ENCODE data around the gene ASPN. TPM values are rescaled to one million over a fixed set of nuclear protein-coding genes. Genes with fewer than 3 reads are reported as not detected.

The ASPN gene
- total RNA-seq, 2 experiments from 2014 or later: not detected

GRCh38 chr9:92525306-92525705 lies 43.0 kb upstream of the ASPN start:
- no TSS peak for BruUV-seq (replicated peaks)
- no peaks in the 10 kb centered on the region for H3K9me3 ChIP-seq (ENCODE audit: low read length)
- DNase-seq (ENCODE audit: low spot score): no peak
- ChIA-PET POLR2A (interaction anchor here (0.7 kb wide), 1 partner anchor 1133 kb away, joined by 3 read pairs; no protein-coding TSS in a partner anchor), CTCF (ENCODE audit: unreplicated experiment) (no interaction called here)
- no peak overlapping the region for H3K4me2 ChIP-seq (ENCODE audit: low read length)
- H3K79me2 ChIP-seq (ENCODE audit: insufficient read depth, low read depth, low read length): no peaks in the 10 kb centered on the region
- no peaks in the 10 kb centered on the region for H3K4me1 ChIP-seq (ENCODE audit: insufficient read depth, low read length, poor library complexity, severe bottlenecking)
- intact Hi-C loops (cut with micrococcal nuclease; ENCODE audit: unreplicated experiment): no loop called here
- no peaks in the 10 kb centered on the region for H4K20me1 ChIP-seq (ENCODE audit: insufficient read depth, low read length)
- no peak overlapping the region for H2AFZ ChIP-seq (ENCODE audit: low read length)
- no peak overlapping the region for H3K27ac ChIP-seq (ENCODE audit: low read depth, low read length, poor library complexity, severe bottlenecking)
- H3K4me3 ChIP-seq (ENCODE audit: low read depth, low read length, poor library complexity, severe bottlenecking): no peak overlapping the region
- H3K36me3 ChIP-seq (ENCODE audit: insufficient read depth, low read length): no peaks in the 10 kb centered on the region
- H3K9me2 ChIP-seq (ENCODE audit: insufficient read depth, low read length): no peaks in the 10 kb centered on the region
- TF ChIP-seq CTCF (conservative IDR thresholded peaks at IDR 0.05; ENCODE audit: low read length) (no peak), EZH2phosphoT487 (IDR thresholded peaks at IDR 0.05; ENCODE audit: borderline replicate concordance, low read depth, low read length) (no peak)

DNA sequence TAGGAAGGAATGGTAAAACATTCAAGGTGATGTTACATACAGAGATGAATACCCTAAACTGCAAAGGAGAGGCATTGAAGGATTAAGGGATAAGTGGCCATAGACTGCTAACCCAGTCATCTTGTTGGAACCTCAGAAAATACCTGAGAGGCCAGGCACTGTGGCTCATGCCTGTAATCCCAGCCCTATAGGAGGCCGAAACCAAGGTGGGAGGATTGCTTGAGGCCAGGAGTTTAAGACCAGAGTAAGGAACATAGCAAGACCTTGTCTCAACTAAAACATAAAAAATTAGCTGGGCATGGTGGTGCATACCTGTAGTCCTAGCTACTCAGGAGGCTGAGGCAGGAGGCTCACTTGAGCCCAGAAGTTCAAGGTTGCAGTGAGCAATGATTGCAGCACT lies 42.6 kb upstream of the ASPN start:
- no peaks in the 10 kb centered on the region for H3K79me2 ChIP-seq (ENCODE audit: insufficient read depth, low read depth, low read length)
- no peak for DNase-seq (ENCODE audit: low spot score)
- H3K4me3 ChIP-seq (ENCODE audit: low read depth, low read length, poor library complexity, severe bottlenecking): no peak overlapping the region
- no peaks in the 10 kb centered on the region for H3K9me2 ChIP-seq (ENCODE audit: insufficient read depth, low read length)
- intact Hi-C loops (cut with micrococcal nuclease; ENCODE audit: unreplicated experiment): no loop called here
- ChIA-PET CTCF (ENCODE audit: unreplicated experiment) (no interaction called here), POLR2A (interaction anchor here (1.4 kb wide), 1 partner anchor 13 kb away, joined by 3 read pairs; no protein-coding TSS in a partner anchor)
- H3K36me3 ChIP-seq (ENCODE audit: insufficient read depth, low read length): no peaks in the 10 kb centered on the region
- no peak overlapping the region for H2AFZ ChIP-seq (ENCODE audit: low read length)
- no peak overlapping the region for H3K4me2 ChIP-seq (ENCODE audit: low read length)
- H4K20me1 ChIP-seq (ENCODE audit: insufficient read depth, low read length): no peaks in the 10 kb centered on the region
- no peak overlapping the region for H3K27ac ChIP-seq (ENCODE audit: low read depth, low read length, poor library complexity, severe bottlenecking)
- no TSS peak for BruUV-seq (replicated peaks)
- no peaks in the 10 kb centered on the region for H3K4me1 ChIP-seq (ENCODE audit: insufficient read depth, low read length, poor library complexity, severe bottlenecking)
- TF ChIP-seq CTCF (conservative IDR thresholded peaks at IDR 0.05; ENCODE audit: low read length): no peak
- TF ChIP-seq EZH2phosphoT487 (IDR thresholded peaks at IDR 0.05; ENCODE audit: borderline replicate concordance, low read depth, low read length): no peak
- no peaks in the 10 kb centered on the region for H3K9me3 ChIP-seq (ENCODE audit: low read length)

DNA sequence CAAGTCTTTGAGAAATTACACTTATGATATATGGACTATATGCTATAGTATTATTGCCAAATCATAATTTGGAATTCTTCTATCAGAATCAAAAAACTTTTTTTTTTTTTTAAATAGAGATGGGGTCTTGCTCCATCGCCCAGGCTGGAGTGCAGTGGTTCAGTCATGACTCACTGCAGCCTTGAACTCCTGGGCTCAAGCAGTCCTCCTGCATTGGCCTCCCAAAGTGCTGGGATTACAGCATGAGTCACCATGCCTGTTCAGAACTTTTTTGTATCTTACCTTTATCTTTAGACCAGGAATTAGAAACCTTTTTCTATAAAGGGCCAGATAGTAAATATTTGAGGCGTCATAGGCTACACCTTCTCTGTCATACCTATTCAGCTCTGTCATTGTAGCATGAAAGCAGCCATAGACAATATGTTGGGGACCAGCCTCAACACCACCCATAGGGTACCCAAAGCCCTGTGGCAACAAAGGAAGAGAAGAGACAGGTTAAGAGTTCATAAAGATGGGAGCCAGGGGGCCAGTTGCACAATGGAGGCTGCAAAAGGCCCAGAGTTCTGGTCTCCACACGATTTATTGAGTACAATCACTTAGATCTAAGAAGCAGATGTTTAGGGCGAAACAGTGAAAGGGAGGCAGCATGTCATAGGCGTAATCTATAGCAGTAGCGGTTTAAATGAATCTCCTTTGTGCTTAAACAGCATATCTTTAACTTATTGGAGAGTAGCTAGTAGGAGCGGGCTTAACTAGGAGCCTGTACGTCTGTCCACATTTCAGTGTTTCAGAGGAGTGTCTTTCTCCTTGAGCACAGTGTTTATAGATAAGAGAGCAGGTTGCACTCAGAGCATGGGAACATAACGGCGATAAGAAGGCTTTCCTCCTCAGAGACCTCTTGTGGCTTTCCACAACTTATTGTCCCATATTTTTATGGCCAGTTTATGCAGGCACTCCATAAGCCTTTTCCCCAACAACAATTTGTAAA lies 41.0 kb upstream of the ASPN start:
- Histone ChIP-seq H3K36me3 (ENCODE audit: insufficient read depth, low read length) (no peaks in the 10 kb centered on the region), H3K4me3 (ENCODE audit: low read depth, low read length, poor library complexity, severe bottlenecking) (no peak overlapping the region), H3K9me2 (ENCODE audit: insufficient read depth, low read length) (no peaks in the 10 kb centered on the region), H2AFZ (ENCODE audit: low read length) (no peak overlapping the region), H3K27ac (ENCODE audit: low read depth, low read length, poor library complexity, severe bottlenecking) (no peak overlapping the region), H3K4me1 (ENCODE audit: insufficient read depth, low read length, poor library complexity, severe bottlenecking) (no peaks in the 10 kb centered on the region), H3K9me3 (ENCODE audit: low read length) (no peaks in the 10 kb centered on the region), H3K79me2 (ENCODE audit: insufficient read depth, low read depth, low read length) (no peaks in the 10 kb centered on the region), H3K4me2 (ENCODE audit: low read length) (no peak overlapping the region), H4K20me1 (ENCODE audit: insufficient read depth, low read length) (no peaks in the 10 kb centered on the region)
- BruUV-seq (replicated peaks): no TSS peak
- POLR2A ChIA-PET: interaction anchor here (1.2 to 1.4 kb wide), 2 partner anchors 15 to 23 kb away, joined by 3 to 6 read pairs; no protein-coding TSS in a partner anchor
- intact Hi-C loops (cut with micrococcal nuclease; ENCODE audit: unreplicated experiment): no loop called here
- no peak for TF ChIP-seq CTCF (conservative IDR thresholded peaks at IDR 0.05; ENCODE audit: low read length)
- TF ChIP-seq EZH2phosphoT487 (IDR thresholded peaks at IDR 0.05; ENCODE audit: borderline replicate concordance, low read depth, low read length): no peak
- CTCF ChIA-PET (ENCODE audit: unreplicated experiment): no interaction called here
- no peak for DNase-seq (ENCODE audit: low spot score)
